Upper lobe of left lung (tissue), 4 donors: Measurements from ENCODE around the gene RMND5B.

Source experiments
- POLR2A ChIP-seq, 4 donors: fragments of 450-650 bp; IDR thresholded peaks; one replicate each; pipeline ENCODE4 v1.5.1; 2016 to 2017; ENCODE audit warnings: antibody characterized with exemption in 4 of 4, mild to moderate bottlenecking in 2 of 4
- POLR2AphosphoS5 ChIP-seq, 2 donors: sonication (generic); formaldehyde crosslinking; IDR thresholded peaks; one replicate each; pipeline ENCODE4 v1.5.1; 2017; ENCODE audit warnings: antibody characterized with exemption in 2 of 2
- TF ChIP-seq, protein P1 (sequence below), 6 experiments: fragments of 450-650 bp in 4 of 6; fragments of 200-600 bp in 2 of 6; sonication (generic) in 2 of 6; IDR thresholded peaks; one replicate each; pipeline ENCODE4 v1.5.1; 2016 to 2019; ENCODE audit warnings: antibody characterized with exemption in 6 of 6

DNA sequence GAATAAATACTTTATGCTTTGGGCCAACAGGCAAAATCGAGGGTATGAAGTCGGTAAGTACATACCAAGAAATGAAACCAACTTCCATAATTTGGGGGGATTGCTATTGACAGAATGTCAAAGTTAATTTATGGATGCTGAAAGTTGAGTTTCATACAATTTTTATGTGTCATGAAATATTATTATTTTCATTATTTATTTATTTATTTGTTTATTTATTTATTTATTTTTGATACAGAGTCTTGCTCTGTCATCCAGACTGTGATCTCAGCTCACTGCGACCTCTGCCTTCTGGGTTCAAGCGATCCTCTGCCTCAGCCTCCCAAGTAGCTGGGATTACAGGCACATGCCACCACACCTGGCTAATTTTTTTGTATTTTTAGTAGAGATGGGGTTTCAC is 60.8 kb downstream of the RMND5B start:
- TF ChIP-seq POLR2A (IDR thresholded peaks at IDR 0.05) = no peak
- TF ChIP-seq, protein P1, sequence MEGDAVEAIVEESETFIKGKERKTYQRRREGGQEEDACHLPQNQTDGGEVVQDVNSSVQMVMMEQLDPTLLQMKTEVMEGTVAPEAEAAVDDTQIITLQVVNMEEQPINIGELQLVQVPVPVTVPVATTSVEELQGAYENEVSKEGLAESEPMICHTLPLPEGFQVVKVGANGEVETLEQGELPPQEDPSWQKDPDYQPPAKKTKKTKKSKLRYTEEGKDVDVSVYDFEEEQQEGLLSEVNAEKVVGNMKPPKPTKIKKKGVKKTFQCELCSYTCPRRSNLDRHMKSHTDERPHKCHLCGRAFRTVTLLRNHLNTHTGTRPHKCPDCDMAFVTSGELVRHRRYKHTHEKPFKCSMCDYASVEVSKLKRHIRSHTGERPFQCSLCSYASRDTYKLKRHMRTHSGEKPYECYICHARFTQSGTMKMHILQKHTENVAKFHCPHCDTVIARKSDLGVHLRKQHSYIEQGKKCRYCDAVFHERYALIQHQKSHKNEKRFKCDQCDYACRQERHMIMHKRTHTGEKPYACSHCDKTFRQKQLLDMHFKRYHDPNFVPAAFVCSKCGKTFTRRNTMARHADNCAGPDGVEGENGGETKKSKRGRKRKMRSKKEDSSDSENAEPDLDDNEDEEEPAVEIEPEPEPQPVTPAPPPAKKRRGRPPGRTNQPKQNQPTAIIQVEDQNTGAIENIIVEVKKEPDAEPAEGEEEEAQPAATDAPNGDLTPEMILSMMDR (IDR thresholded peaks at IDR 0.05) = no peak
- TF ChIP-seq POLR2AphosphoS5 (IDR thresholded peaks at IDR 0.05) = no peak
